CD1c-positive myeloid dendritic cell (primary cell): ENCODE measurements around the gene MTCL1.

Experiments
- DNase-seq: peaks from one replicate; pipeline ENCODE4 v3.0.0-alpha.2; 2016; ENCODE audit errors: extremely low spot score

Gene MTCL1

DNA sequence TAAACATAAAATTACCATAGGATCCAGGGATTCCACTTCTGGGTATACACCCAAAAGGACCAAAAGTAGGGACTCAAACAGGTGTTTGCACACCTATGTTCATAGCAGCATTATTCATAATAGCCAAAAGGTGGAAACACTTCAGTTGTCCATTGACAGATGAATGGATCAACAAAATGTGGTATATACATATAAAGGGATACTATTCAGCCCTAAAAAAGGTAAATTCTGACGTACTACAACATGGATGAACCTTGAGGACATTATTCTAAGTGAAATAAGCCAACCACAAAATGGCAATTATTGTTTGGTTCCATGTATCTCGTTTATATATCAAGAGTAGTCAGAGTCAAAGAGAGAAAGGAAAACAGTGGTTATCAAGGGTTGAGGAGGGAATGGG lies 128.1 kb downstream of the MTCL1 start:
- no peak for DNase-seq

DNA sequence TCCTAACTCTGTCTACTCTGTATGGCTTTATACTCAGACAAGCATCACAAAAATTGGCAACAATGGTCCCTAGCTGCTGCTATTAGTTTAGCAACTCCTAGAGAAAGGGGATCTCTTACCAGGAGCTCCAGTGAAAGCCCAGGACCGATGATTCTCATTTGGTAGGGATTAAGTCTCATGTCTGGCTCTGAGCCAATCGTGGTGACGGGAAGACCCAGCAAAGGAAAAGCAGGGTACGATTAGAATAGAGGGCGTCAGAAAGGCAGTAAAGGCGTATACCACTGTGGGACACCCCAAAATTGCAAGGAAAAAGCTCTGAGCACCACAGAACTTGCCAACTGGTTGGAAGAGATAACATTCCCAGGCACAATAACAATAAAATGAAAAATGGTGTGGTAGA lies 129.5 kb downstream of the MTCL1 start:
- DNase-seq, result no peak

DNA sequence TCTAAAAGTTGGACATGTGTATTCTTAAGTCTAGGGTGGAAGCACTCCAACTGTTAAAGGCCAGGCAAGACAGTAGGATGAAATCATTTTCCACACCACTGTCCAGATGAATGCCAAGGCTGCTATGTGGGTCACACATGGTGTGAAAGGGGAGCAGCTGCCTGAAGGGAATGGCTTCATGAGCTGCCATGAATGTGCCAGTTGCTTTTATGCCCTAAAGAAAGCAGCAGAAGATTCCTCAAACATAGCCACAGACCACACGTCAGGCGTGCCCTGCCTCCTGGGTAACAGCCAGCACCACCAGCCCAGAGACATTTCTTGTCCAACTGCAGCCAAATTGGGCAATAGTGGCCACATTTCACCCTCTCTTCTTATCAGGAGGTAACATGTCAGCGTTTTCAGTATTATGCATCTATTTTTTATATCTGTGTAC lies 130.2 kb downstream of the MTCL1 start:
- DNase-seq, result no peak

DNA sequence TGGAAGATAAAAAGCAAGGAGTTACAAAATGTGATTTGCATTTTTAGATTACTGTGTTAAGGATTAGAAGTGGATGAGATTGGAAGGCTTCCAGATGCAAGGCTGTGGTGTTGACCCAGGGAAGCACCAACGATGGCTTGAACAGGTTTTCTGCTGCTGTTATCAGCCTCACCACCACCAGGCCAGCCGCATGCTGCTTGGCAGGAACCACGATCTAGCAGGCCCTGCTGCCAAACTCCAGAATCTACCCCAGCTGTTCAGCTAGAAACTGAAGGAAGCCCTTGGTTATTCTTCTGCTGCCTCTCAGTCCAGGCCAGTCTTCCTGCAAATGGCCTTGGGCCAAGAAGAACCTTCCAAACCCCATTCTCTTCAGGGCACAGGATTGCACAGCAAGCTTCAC lies 133.9 kb downstream of the MTCL1 start:
- no peak for DNase-seq

DNA sequence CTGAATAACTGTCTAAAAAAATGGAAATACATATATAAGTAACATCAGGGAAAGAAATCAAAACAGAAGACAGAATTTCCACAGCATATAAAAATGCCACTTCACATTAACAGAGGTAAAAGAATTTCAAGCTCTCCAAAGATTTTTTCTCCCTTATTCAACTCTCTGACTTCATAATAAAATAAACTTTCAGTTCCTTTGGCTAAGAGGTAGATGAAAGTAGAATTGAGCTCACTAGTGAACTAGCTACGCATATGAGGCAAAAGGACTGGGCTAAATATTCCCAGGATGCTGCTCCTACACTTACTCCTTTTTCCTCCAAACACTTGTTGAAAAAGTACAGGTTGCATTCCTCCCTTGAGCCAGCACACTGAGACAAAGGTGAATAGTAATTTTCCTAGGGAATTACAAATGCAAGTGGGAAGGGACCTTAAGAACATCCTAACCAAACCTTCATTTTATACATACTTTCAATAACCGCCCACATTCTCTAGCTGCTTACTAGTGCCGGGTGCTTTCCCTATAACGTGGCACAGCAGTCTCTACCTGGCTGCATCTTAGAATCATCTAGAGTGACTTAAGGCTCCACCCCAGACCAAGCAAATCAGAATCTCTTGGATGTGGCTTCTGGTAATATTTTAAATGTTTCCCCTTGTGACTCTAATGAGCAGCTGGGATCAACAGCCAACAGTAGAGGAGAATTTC lies 136.6 kb downstream of the MTCL1 start:
- no peak for DNase-seq

DNA sequence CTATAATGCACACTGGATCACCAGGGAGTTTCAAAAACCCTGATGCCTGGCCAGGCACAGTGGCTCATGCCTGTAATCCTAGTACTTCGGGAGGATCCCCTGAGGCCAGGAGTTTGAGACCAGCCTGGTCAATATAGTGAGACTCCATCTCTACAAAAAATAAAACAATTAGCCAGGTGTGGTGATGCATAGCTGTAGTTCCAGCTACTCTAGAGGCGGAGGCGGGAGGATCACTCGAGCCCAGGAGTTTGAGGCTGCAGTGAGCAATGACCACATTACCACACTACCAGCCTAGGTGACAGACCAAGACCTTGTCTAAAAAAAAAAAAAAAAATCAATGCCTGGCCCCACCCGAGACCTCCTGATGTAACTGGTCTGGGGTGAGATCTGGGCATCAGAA lies 137.2 kb downstream of the MTCL1 start:
- no peak for DNase-seq

DNA sequence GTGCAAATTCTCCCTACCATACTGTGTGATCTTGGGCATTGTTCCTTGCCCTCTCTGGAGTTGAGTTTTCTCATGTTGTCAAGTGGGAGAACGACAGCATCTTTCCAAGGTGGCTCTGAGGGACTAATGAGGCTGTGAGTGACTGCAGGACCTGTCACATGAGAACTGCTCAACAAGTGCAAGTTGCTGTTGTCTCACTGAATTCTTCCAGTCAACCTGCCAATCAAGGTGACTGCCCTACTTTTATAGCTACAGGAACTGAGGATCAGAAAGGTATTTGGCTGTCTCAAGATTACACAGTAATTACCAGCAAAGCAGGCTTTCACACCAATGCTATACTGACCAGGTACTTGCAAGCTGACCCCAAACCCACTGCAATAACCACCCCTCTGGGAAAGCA lies 137.6 kb downstream of the MTCL1 start:
- no peak for DNase-seq

DNA sequence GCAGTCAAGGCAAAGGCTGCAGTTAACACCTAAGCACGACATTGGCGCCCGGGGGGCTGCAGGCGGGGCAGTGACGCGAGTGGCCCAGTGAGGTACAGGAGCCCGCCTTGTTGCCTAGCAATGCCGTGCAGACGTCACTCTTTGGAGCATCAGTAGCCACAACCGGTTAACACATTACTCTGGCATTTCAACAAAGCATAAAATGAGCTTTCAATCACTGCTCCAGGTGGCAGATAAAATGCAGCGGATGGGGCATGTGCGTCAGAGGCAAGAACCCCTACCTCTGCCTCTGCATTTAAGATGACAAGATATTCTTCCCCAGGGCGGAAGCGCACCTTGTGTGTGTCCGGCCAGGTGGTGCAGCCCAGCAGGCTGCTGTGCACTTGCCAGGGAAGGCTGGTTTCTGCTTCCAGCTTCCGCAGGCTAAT lies 139.4 kb downstream of the MTCL1 start:
- DNase-seq, result no peak

DNA sequence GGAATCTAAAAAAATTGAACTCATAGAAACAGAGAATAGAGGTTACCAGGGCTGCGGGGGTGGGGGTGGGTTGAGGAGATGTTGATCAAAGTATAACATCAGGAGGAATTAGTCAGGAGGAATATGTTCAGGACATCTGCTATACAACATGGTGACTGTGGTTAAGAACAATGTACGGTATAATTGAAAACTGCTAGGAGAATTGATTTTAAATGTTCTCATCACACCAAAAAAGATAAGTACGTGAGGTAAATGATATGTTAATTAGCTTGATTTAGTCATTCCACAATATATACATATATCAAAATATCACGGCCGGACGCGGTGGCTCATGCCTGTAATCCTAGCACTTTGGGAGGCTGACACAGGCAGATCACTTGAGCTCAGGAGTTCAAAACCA lies 140.2 kb downstream of the MTCL1 start:
- no peak for DNase-seq

DNA sequence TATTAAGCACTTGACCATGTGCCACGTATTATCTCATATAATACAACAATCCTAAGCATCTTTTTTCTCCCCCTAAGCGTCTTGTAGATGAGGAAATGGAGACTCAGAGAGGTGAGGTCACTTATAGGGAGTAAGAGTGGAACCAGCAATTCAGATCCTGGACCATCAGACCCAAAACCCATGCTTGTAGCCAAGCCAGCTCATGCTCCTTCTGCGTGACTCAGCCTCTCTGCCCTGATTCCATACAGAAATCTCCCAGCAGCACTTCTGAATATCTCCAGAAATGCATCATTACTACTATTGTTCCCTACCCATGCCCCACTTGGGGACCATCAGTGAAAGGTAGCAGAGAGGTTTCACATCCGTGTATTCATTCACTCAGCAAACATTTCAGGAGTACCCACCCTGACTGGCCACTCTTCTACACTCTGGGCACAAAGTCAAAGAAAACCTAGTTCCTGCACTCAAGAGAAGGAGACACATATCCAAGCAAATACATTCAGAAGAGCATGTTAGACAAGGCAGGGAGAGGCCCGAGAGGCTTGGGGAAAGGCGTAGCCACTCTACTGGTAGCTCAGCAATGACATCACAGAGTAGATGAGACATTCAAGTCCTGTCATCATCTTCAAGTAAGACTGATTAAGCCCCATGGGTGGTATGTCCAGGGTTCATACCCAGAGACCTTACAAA lies 141.9 kb downstream of the MTCL1 start:
- no peak for DNase-seq

DNA sequence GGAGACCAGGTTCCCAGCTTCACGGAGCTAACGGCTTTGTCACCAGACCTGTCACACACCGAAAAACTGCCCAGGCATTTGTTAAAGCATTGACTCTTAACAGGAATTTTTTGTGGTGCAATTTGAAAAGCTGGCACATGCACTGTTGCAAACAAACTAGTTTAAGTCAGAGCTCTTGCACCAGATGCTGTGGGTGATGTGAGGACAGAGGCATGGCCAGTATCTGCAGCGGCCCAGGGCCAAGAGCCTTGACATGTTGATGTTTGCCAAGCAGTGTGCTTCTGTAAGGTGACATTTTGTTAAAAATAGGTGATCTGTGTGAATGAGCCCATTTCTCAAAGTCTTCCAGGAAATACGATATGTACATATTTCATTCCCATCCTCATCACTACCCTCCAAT lies 142.5 kb downstream of the MTCL1 start:
- no peak for DNase-seq

DNA sequence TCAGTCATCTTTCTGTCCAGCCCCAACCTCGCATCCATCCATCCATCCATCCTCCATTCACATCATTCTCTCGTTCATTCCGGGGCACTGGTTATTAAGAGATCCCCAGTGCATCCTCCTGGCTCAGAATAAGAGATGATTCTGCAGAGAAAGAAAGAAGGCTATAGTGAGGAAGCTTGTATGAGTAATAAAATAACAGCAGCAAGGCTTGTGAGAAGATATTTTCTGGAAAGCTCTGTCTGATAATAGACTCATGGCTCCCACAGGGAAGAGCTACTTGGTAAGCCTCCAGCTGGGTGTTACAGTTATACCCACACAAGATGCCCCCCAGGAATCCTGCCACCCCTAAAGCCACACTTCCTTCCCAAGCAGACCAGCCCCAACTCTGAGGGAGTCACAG lies 143.2 kb downstream of the MTCL1 start:
- DNase-seq, result no peak

DNA sequence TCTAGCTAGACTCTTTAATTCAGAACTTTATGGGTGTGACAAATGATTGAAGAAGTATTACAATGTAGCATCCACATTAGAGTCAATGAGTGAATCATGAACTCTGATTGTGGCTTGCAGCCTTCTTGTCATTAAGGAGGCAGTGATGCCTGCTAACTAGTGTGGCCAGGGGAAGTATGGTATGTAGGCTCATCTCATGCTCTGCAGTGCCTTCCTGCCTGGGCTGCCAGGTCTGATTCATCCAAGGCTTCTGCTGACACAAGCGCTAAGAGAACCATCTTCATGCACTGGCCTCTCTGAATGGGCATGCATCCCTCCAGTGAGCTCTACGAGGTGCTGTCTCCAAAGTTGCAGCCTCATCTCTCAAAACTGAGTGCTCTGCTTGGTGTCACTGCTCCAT lies 144.3 kb downstream of the MTCL1 start:
- DNase-seq, result no peak

DNA sequence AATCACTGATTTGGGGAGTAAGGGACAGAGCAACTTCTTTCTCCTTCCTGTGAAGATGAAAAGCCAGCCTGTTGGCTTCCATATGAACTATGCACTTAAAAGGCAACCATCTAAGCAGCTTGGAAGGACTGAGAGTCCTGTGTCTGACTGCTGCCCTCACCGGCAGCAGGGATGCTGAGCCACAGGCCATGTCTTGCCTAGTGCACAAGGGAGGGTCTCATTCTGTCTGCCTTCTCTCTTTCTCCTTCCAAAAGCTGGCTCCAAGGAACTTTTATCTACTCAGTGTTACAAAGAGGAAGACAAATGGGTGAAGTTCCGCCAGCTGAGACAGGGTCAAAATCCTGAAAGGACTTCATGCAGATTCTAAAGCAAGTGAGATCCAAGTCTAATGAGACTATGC lies 146.3 kb downstream of the MTCL1 start:
- DNase-seq, result no peak

DNA sequence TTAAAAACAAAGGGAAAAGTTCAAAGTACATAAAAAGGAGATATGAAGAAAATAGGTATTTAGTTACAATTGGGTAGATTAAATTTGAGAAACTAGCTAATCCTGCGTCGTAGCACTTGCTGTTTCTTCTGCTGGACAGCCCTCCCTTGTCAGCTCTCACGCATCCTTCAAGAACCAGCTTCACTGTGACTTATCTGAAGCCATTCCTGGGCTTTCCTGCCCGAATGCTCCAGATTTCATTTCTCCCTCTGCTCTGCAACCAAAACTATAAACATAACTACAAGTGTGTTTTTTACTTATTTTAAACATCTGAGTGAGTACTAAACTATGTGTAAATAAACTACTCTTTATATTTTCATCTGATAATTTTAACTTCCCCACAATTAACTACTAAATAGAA lies 149.2 kb downstream of the MTCL1 start:
- no peak for DNase-seq

DNA sequence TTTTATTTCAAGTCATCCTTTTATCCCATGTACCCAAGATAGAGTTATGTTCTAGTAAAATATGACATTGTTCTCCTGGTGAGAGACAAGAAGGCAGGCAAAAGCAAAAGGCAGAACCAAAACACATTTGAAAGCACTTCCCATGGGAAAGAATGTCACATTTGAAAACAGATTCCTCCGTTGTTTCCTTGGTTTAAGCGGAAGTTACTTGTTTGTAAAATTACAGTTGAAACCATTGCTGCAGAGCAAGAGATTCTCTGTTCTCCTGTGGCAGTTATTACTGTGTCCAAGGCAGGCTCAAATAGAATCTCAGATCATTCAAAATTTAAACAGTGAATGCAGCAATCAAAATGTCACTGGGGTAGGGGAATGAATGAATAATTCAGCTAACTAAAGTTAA lies 149.6 kb downstream of the MTCL1 start:
- DNase-seq, result no peak

DNA sequence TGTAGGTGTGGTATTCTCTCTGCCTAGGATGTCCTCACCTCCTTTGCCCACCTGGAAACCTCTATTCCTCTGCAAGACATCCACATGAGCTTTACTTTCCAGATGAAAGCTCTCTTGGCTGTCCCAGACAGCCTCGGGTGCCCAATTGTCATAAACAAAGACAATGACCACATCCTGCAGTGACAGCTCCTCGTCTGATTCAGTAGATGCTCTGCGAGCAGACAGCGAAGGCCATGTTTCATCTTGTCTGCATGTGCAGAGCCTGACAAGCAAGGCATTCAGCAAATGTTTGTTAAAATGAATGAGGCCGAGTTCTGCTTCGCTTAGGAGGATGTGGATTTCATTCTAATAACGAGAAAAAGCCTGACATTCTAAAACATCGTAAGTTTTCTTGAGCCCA lies 150.9 kb downstream of the MTCL1 start:
- DNase-seq, result no peak

DNA sequence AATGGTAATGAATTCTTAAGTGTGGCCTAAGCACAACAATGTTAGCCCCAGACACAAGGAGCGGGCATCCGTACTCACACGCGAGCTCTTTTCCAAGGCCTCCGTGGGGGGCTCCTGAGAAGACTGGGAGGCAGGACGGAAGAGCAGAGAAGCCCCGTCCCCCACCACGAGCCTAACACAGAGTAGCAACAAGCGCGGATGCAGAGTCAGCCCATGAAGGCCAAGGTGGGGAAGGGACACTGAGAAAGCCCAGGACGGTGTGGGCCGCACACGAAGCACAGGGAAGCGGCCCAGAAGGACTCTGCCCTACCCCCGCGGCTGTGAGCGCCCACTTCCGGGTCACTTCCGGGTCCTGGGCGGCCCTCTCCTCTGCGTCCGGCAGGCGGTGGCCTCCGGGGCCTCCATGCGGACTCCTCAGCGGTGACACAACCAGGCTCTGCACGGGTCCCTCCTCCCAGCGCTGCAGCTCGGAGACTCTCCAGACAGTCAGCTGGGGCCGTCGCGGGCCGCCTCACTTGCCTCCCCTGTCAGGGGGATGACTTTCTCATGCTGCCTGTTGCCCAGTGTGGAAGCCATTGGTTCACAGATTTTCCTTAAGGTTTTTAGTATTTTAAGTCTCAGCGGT lies 151.5 kb downstream of the MTCL1 start:
- DNase-seq, result no peak

DNA sequence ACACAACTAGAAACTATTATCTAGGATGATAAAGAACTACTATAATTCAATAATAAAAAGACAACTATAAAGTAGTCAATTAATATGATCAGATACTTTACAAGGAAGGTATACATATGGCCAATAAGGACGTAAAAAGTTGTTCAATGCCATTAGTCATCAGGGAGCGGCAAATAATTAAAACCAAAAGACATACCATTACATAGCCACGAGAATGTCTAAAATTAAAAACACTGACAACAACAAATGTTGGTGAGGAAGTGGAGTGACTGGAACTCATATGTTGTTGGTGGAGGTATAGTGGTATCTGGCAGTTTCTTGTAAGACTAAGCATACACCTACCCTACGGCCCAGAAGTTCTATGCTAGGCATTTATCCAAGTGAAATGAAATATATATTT lies 152.4 kb downstream of the MTCL1 start:
- DNase-seq, result no peak

DNA sequence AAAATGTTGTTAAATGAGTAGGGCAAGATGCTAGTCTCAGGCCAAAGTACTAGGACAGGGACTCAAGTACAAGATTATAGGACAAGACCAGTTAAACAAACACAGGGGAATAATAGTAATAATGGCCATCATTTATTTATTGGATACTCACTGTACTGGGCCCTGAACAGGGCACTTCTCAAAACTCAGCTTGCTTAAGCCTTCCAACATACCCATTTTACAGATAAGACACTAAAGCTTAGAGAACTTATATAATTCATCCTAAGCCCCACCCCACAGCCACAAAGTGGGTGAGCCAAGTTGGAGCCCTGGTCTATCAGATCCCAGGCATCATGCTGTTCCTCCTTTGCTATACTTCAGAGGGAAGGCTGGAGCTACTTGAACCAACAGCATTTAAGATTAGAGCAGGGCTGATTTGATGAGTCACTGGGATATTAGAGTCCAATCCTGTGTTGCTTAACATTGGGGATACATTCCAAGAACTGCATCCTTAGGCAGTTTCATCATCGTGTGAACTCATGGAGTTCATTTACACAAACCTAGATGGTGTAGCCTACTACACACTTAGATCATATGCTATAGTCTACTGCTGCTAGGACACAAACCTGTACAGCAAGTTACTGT lies 153.6 kb downstream of the MTCL1 start:
- DNase-seq, result no peak

DNA sequence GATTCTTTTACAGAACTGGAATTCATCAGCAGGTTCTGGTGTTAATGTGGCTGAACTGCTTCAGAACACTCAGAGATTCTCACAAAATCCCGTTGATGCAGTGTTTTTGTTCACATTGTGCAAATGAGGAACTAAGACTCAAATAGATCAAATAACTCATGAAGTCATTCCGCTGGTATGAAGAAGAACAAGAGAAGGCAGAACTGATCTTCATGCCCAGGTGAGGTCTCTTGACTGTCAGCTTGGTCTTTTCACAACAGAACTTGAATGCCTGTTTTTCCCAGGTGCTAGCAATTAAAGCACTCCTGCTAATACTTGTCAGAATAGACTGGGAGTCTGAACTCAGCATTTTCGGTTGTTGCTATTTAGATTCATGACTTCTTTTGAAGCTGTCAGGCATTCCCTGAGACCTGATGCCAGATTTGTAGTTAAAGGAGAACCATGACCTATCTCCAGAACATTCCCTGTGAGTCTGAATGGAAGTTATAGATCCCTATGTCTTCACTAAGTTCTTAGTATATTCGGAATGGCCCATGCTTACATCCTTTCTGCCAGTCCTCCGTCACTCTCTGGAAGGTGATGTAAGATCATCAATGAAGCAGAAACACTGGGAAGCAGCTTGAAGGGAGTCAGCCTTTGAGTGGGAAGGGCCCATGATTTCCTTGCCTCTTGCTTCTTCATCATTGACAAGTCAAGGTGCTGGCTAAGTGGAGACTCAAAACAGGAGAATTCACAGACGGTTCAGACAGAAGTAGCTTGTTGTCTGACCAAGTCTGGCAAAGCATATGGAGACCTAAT lies 155.7 kb downstream of the MTCL1 start:
- DNase-seq, result no peak

DNA sequence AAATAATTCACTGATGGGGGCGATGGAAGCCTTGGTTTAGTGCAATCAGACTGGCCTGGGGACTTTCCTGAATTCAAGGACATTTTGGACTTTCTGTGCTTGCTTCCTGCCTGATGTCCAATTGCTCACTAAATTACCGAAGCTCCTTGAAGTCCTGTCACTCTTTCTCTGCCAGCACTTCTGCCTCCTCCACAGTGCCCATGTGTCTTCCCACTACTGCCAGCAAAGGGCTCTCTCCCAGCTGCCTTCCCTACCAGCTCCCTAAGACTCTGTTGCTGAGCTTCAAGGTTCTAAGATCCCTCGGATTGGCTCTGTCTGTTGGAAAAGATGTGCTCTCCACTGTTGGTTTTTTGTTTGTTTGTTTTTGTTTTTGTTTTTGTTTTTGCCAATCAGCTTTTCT lies 158.1 kb downstream of the MTCL1 start:
- no peak for DNase-seq
